Type B pancreatic cell (in vitro differentiated cells): ENCODE measurements around the gene OLA1. TPM values are rescaled to one million over a fixed set of nuclear protein-coding genes. Genes with fewer than 3 reads are reported as not detected.

Experiments
- DNase-seq: peaks from one replicate; pipeline ENCODE4 v3.0.0; 2021; ENCODE audit warnings: mixed read lengths; ENCODE audit not compliant: unreplicated experiment; ENCODE audit errors: extremely low spot score
- H3K27ac Mint-ChIP-seq: 2 replicates; pipeline ENCODE4 v1.8.0; 2021; ENCODE audit warnings: mild to moderate bottlenecking, mixed read lengths
- H3K27me3 Mint-ChIP-seq: 2 replicates; pipeline ENCODE4 v1.8.0; 2021; ENCODE audit warnings: mixed read lengths
- H3K36me3 Mint-ChIP-seq: 2 replicates; pipeline ENCODE4 v1.8.0; 2021; ENCODE audit warnings: mixed read lengths
- H3K4me1 Mint-ChIP-seq: one replicate; pipeline ENCODE4 v1.8.0; 2021; ENCODE audit warnings: mixed read lengths; ENCODE audit not compliant: unreplicated experiment
- H3K4me3 Mint-ChIP-seq: 2 replicates; pipeline ENCODE4 v1.8.0; 2021; ENCODE audit warnings: mild to moderate bottlenecking, mixed read lengths
- H3K9me3 Mint-ChIP-seq: 2 replicates; pipeline ENCODE4 v1.8.0; 2021; ENCODE audit warnings: mixed read lengths
- total RNA-seq: library from RNA; stranded (reverse); gene quantifications from 2 replicates; pipeline ENCODE4 v1.2.1, GENCODE V29; 2021; ENCODE audit warnings: low replicate concordance
- TF ChIP-seq, protein P1 (sequence below): fragments of 200-600 bp; sonication (generic); conservative IDR thresholded peaks from 2 replicates; pipeline ENCODE4 v1.5.0; 2021; ENCODE audit warnings: antibody characterized with exemption, mild to moderate bottlenecking

OLA1 gene
- total RNA-seq, 1 donor from 2014 or later = 94.4 TPM

DNA sequence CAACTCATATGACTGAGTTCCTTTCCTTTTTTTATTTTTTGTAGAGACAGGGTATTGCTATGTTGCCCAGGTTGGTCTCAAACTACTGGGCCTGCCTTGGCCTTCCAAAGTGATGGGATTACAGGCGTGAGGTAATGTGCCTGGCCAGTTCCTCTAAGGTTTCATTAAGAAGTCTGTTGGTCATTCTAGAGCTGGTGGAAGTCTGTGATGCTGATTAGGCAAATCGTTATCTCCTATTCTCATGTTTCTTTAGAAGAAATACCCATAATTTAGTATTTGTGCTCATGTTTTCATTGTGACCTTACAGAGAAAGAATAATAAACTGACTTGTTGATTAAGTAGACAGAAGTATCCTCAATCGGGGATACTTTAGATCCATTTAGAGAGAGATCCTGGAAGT is 177.0 kb downstream of the OLA1 start:
- no peaks in the 10 kb centered on the region for H3K4me1 Mint-ChIP-seq
- no peak overlapping the region for H3K27ac Mint-ChIP-seq
- no peak overlapping the region for H3K4me3 Mint-ChIP-seq
- TF ChIP-seq, protein P1, sequence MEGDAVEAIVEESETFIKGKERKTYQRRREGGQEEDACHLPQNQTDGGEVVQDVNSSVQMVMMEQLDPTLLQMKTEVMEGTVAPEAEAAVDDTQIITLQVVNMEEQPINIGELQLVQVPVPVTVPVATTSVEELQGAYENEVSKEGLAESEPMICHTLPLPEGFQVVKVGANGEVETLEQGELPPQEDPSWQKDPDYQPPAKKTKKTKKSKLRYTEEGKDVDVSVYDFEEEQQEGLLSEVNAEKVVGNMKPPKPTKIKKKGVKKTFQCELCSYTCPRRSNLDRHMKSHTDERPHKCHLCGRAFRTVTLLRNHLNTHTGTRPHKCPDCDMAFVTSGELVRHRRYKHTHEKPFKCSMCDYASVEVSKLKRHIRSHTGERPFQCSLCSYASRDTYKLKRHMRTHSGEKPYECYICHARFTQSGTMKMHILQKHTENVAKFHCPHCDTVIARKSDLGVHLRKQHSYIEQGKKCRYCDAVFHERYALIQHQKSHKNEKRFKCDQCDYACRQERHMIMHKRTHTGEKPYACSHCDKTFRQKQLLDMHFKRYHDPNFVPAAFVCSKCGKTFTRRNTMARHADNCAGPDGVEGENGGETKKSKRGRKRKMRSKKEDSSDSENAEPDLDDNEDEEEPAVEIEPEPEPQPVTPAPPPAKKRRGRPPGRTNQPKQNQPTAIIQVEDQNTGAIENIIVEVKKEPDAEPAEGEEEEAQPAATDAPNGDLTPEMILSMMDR = no peak
- peaks cover 4% of the 10 kb centered on the region for H3K9me3 Mint-ChIP-seq
- DNase-seq = no peak
- no peaks in the 10 kb centered on the region for H3K27me3 Mint-ChIP-seq
- H3K36me3 Mint-ChIP-seq = peaks cover 9% of the 10 kb centered on the region

DNA sequence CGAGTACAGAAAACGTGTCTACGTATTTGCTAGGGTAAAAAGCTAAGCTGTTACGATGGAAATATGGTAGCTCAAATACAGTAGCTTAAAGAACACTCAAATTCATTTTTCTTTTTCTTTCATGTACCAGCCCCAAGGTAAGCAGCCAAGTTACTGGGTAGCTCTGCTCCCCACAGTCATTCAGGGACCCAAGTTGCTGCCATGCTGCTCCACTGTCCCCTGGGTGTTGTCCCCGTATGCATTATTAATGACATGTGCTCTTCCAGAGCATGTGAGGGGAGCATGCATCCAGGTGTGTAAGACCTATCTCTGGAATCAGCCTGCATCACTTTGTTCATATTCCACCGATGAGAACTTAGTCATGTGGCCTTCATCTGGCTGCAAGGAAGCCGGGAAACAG is 178.1 kb downstream of the OLA1 start:
- no peak overlapping the region for H3K27ac Mint-ChIP-seq
- peaks cover 9% of the 10 kb centered on the region for H3K36me3 Mint-ChIP-seq
- TF ChIP-seq, protein P1 = no peak

DNA sequence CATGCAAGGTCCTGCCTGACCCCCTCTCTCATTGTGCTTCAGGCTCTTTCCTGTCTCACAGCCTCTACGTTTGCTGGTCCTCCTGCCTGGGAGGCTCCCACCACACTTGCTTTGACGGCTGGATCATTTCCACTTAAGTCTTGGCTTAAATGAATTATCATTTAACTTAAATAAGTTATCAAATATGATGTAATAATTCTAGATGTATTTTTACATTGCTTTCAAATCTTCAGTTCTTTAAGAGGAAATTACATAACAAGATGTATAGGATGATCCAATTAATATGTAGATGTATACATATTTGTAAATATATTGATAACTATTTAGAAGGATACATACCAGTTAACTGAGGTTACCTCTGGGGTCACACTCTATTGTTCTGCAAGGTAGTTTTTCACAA is 180.5 kb downstream of the OLA1 start:
- Mint-ChIP-seq H3K9me3 (peaks cover 4% of the 10 kb centered on the region), H3K27ac (no peak overlapping the region)

More for the DNA sequence above, 178.1 kb downstream of the OLA1 start:
- Mint-ChIP-seq H3K4me3 (no peak overlapping the region), H3K4me1 (no peaks in the 10 kb centered on the region), H3K27me3 (no peaks in the 10 kb centered on the region), H3K9me3 (peaks cover 4% of the 10 kb centered on the region)
- no peak for DNase-seq

DNA sequence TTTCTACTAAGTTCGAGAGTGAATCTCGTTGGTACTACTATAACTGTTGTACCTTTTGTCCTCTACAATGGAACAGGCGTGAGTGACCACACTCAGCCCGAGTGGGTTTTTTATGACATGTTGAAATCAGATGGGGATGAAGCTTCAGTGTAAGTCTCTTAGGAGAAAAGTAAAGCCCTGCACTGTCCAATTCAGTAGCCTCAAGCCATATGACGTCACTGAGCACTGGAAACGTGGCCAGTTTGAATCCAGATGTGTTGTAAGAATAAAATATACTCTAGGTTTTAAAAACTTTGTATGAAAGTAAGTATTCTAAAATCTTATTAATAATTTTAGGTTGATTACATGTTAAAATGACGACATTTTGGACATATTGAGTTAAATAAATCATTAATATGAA is 181.5 kb downstream of the OLA1 start:
- peaks cover 4% of the 10 kb centered on the region for H3K9me3 Mint-ChIP-seq
- H3K27ac Mint-ChIP-seq = no peak overlapping the region
- peaks cover 4% of the 10 kb centered on the region for H3K27me3 Mint-ChIP-seq
- H3K4me3 Mint-ChIP-seq = no peak overlapping the region
- no peak for DNase-seq
- no peaks in the 10 kb centered on the region for H3K36me3 Mint-ChIP-seq
- peaks cover 13% of the 10 kb centered on the region for H3K4me1 Mint-ChIP-seq
- TF ChIP-seq, protein P1 = no peak

More for the DNA sequence above, 180.5 kb downstream of the OLA1 start:
- peaks cover 4% of the 10 kb centered on the region for H3K27me3 Mint-ChIP-seq
- TF ChIP-seq, protein P1 = no peak
- no peak for DNase-seq
- no peaks in the 10 kb centered on the region for H3K36me3 Mint-ChIP-seq
- no peak overlapping the region for H3K4me3 Mint-ChIP-seq
- H3K4me1 Mint-ChIP-seq = peaks cover 11% of the 10 kb centered on the region

DNA sequence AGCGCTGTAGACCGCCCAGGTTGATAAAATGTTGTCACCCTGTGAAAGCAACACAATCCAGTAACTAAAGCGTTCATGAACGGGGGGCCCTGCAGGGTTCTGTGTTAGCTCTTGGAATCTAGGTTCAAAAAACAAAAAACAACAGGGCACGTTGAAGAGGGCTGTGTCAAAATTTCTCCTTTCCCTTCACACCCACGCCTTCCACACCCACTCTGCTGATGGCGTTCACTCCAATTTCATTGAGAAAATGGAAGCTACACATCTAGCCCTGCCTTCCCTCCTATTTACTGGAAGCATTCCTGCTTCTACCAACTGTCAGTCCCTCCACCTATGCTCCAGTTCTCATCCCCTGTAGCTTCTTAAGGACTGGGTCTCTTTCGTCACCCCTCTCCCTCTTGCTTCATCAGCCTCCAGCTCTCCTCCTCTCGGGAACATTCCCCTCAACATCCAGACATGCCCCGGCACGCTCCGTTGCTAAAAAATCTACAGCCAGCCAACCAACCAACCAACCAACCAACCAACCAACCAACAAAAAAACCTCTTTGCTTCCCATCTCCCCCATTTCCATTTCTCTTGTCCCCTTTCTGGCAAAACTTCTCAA is 184.7 kb downstream of the OLA1 start:
- H3K36me3 Mint-ChIP-seq = peaks cover 5% of the 10 kb centered on the region
- no peak overlapping the region for H3K4me3 Mint-ChIP-seq
- no peak overlapping the region for H3K27ac Mint-ChIP-seq
- no peak for DNase-seq
- H3K9me3 Mint-ChIP-seq = peaks cover 14% of the 10 kb centered on the region
- peaks cover 4% of the 10 kb centered on the region for H3K27me3 Mint-ChIP-seq
- H3K4me1 Mint-ChIP-seq = peaks cover 13% of the 10 kb centered on the region
- TF ChIP-seq, protein P1 = no peak
